RCC 7860 (cell line): Measurements from ENCODE around the gene AKT2.

Source experiments
- DNase-seq: peaks from one replicate; pipeline ENCODE4 v3.0.0-alpha.2; 2015; ENCODE audit warnings: low spot score
- FAIRE-seq: peaks from 2 replicates; lab custom pipeline; 2012; peaks lifted over from hg19 to GRCh38; lab: Jason Lieb, UNC

AKT2 gene

GRCh38 chr19:40274585-40275544 is 10.3 kb downstream of the AKT2 start:
- FAIRE-seq (no peak), DNase-seq (no peak)

- FAIRE-seq (no peak), DNase-seq (no peak)
Observed at GRCh38 chr19:40273469-40274360, 11.4 kb downstream of the AKT2 start.

GRCh38 chr19:40272261-40272660 is 12.9 kb downstream of the AKT2 start:
- no peak for FAIRE-seq

GRCh38 chr19:40271706-40272105 is 13.4 kb downstream of the AKT2 start:
- DNase-seq = no peak
- no peak for FAIRE-seq

More at GRCh38 chr19:40272261-40272660, 12.9 kb downstream of the AKT2 start:
- DNase-seq = no peak

GRCh38 chr19:40270362-40271089 is 14.6 kb downstream of the AKT2 start:
- FAIRE-seq (no peak), DNase-seq (no peak)

GRCh38 chr19:40269216-40269940 is 15.8 kb downstream of the AKT2 start:
- no peak for DNase-seq
- no peak for FAIRE-seq

- DNase-seq (no peak), FAIRE-seq (no peak)
Observed at GRCh38 chr19:40267601-40267997, 17.5 kb downstream of the AKT2 start.

- FAIRE-seq (no peak), DNase-seq (no peak)
Observed at GRCh38 chr19:40266912-40267600, 18.1 kb downstream of the AKT2 start.

- DNase-seq (no peak), FAIRE-seq (no peak)
Observed at GRCh38 chr19:40266119-40266518, 19.0 kb downstream of the AKT2 start.

- no peak for FAIRE-seq
- DNase-seq = no peak
Observed at GRCh38 chr19:40265763-40266099, 19.4 kb downstream of the AKT2 start.

GRCh38 chr19:40265055-40265762 is 19.9 kb downstream of the AKT2 start:
- FAIRE-seq = no peak
- no peak for DNase-seq

- FAIRE-seq (no peak), DNase-seq (no peak)
Observed at GRCh38 chr19:40264314-40265054, 20.7 kb downstream of the AKT2 start.

GRCh38 chr19:40263440-40264313 is 21.5 kb downstream of the AKT2 start:
- DNase-seq (no peak), FAIRE-seq (no peak)

- DNase-seq (no peak), FAIRE-seq (no peak)
Observed at GRCh38 chr19:40262422-40262821, 22.7 kb downstream of the AKT2 start.

GRCh38 chr19:40261631-40262030 is 23.5 kb downstream of the AKT2 start:
- FAIRE-seq (no peak), DNase-seq (no peak)

GRCh38 chr19:40257096-40257517 is 28.0 kb downstream of the AKT2 start:
- no peak for DNase-seq
- no peak for FAIRE-seq

GRCh38 chr19:40256512-40256911 is 28.6 kb downstream of the AKT2 start:
- DNase-seq (no peak), FAIRE-seq (no peak)
